H1 (cell line): ENCODE results near the gene TPD52L2. TPM values are rescaled to one million over a fixed set of nuclear protein-coding genes. Genes with fewer than 3 reads are reported as not detected.

Source experiments
- ATF2 ChIP-seq: IDR thresholded peaks from 2 replicates; pipeline ENCODE4 v1.6.1; 2012; ENCODE audit warnings: low read length, inconsistent platforms
- RBBP5 ChIP-seq: IDR thresholded peaks from 2 replicates; pipeline ENCODE4 v1.7.1; 2012; ENCODE audit warnings: low read depth, mild to moderate bottlenecking, inconsistent platforms, low read length, moderate library complexity, borderline replicate concordance
- SP2 ChIP-seq: IDR thresholded peaks from 2 replicates; pipeline ENCODE4 v1.6.1; 2012; ENCODE audit warnings: mild to moderate bottlenecking, low read length, inconsistent platforms
- polyA plus RNA-seq, 7 experiments: library from polyadenylated mRNA; depleted of rRNA in 3 of 7; stranded (reverse) in 5 of 7; unstranded in 2 of 7; fragments of >200 nt in 5 of 7; fragments of 200-250 nt in 2 of 7; gene quantifications; 1 replicate in 5 of 7; 2 replicates in 1 of 7; 4 replicates in 1 of 7; pipeline versions ENCODE4 v1.2.1 to v1.2.3, GENCODE V29; 2011 to 2013; ENCODE audit warnings: missing spikeins in 2 of 7, mixed read lengths in 2 of 7
- total RNA-seq: library from RNA; stranded (reverse); fragmentation: NEBNext Ultra II Directional; extraction: Animal tissue kit (Norgen Biotek cat#: 25700); gene quantifications from 2 replicates; pipeline ENCODE4 v1.2.1, GENCODE V29; 2021

Gene TPD52L2
- total and polyA plus RNA-seq, 2 of the 8 experiments (the other 6 are each of a cell fraction or from before 2014, with no cell fraction given): 77.1 to 80.2 TPM

- TF ChIP-seq ATF2 (no peak), RBBP5 (no peak), SP2 (no peak)
Measured at GRCh38 chr20:63903796-63904561, 38.9 kb downstream of the TPD52L2 start (continued).
